Left forelimb (tissue), 1 donor: ENCODE results near the gene DAAM1.

Experiments
- DNase-seq: peaks from one replicate; pipeline ENCODE4 v3.0.0-alpha.2; 2018; ENCODE audit warnings: low spot score

DAAM1 gene

DNA sequence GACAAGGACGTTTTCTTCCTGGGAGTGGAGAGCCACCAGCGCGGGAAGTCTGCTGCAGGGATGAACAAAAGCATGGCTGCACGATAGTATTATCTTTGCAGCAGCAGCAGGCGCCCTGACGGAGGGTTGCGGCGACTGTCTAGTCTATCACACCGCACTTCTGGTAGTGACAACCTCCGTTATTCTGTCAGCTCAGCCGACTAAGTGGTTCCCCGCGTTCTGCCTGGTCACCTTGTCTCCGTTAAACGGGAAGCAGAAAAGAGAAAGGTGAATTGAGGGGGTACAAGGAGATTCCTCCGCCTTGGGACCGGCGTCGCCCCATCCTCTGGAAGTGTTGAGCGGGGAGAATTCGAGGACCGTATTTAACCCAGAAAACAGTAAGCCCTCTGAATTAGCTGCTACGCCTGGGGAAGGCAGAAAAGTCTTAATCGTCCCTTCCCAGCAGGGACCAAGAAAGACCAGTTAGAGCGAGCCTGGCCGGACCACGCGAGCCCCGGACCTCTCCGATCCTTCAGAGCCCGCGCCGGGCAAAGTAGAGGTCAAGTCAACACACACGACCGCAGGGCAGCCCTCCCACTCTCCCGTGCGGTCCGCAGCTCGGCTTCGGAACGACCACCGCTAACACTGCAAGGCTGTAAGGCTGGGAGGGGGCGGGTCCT is 536 bp upstream of the DAAM1 start:
- no peak for DNase-seq

DNA sequence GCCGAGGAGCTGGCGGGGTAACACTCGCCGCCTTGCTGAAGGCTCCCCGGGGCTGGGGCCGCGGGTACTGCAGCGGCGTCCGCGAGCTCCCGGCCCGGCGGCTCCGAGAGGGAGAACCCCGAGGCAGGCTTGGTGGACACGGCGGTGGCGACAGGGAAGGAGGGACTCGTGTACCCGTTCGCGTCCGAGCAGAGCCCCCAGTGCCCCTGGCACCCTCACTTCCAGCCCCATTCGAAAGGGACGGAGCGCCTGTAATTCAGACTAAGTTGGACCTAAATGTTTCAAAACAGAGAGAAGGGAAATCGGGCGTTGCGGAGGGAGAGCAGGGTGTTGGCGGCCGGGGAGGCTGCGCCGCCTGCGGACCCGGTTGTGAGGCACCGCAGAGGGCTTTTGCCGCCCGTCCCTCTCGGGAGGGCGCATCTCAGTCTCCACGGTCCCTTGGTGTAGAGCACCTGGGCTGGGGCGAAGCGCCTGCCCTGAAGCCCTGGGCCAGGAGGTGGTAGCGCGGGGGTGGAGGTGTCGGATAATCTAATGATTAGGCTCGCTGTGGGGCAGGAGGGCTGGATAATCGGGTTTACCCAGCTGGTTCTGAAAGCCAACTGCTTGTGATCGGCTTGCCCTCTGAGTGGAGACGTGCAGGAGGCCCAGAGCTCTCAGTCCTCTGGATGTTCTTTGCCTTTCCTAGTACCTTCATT is 771 bp downstream of the DAAM1 start:
- DNase-seq: no peak

DNA sequence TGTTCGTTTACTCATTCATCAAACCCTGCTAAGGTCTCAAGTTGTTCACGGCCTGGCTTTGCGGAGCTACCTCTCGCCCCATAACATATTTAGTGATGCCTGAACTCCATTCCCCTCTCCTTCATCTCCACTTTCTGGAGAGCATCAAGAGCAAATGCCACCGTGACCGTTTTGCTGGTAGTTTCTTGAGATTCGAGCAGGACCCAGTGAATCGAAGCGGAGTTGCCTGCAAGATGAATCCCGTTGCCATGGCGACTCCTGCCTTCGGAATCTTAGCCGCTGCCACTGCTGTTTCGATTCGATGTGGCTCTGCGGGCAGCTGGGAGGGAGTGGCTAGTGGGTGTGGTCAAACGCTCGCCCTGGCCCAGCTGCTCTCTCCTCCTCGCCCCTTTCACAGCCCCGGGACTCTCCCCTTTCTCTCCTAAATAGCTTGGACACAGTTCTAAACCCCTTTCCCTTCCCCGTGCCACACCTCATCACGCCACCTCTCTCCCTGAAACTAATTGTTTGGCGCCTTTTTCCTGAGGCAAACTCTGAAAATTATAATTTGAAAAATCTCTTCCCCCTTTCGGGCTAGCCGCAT is 1.4 kb downstream of the DAAM1 start:
- peak; percentile 82 for DNase-seq

DNA sequence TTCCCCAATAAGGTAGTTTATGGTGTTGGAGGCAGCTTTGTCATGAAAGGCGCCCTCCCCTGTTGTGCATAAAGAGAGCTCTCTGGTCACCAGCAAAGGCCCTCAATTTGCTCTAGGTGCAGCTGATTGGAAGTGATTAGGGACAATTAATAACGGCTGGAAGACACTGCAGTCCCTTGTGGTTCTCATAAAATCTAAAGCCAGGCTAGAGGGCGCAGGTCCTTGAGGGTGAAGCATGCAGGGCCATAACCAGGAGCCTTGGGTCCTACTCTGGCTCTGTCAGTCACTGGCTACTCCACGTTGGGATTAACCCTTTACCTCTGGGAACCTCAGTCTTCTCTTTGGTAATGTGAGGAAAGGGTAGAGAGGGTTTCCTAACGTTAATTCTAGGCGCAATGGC is 1.9 kb downstream of the DAAM1 start:
- DNase-seq: no peak

DNA sequence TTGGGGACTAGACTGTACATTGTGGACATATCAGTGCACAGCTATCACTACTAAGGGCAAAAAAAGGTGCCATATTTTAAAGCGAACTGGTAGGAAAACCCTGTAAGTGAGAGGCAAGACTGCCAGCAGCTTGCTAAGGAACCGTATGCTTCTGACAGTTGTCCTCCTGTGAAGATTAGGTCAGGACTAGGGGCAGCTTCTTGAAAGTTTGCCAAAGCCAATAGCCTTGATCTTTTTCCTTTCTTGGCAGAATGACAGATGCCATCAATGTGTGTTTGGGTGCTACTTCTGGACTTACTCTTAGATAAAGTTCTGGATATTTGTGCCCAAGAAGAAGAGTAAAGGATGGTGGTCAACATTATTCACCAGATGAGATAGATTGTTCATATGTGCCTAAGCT is 7.4 kb downstream of the DAAM1 start:
- DNase-seq: no peak

DNA sequence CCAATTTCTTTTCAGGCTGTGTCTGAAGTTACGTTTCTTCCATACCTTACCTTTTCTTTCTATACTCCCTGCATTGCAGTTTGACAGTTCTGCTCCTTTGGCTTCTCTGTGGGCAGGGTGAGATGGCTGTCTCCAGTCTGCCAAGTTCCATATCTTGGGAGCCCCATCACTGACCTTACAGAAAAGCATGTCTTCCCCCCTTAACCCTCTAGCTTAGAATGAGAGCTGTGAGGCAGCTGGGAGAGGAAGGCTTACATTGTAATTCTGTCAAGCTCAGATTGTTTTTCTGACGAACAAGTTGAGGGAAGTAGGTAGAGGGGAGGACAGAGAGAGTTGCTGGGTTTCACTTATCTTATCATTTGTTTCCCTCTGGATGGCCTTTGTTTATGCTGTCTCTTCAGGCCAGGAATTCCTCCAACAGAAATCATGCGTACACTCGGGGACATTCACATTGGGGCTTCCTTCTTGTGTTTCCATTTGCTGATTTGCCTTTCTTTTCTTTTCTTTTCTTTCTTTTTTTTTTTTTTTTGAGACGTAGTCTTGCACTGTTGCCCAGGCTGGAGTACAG is 9.3 kb downstream of the DAAM1 start:
- DNase-seq: no peak

DNA sequence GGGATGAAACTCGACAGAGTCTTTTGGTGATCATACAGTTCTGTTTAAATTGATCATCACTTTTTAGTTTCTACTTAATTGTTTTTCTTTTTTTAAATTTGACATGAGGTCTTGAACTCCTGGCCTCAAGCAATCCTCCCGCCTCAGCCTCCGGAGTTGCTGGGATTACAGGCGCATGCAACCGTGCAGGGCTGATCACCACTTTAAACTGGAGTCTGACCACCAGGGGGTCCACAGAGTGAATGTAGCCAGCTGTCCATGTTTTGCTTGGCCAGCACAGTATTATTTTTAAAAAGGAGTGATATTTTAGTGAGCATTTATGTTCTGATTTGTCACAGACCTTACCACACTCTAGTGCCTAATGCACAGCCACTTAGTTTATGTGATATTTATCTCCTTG is 10.7 kb downstream of the DAAM1 start:
- DNase-seq: no peak

DNA sequence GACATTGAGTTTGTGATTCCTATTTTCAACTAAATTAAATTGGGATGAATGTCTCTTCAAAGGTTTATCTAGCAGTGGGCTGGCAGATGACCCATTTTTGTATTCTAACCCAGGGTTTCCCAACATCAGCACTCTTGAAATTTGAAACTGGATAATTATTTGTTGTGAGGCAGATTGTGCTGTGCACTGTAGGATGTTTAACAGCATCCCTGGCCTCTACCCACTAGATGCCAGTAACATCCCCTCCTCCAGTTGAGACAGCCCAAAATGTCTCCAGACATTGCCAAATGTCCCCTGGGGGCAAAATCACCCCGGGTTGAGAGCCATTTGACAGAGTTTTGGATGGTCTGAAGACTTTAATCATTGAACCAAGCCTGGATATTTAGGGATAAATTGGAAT is 11.1 kb downstream of the DAAM1 start:
- DNase-seq: no peak

DNA sequence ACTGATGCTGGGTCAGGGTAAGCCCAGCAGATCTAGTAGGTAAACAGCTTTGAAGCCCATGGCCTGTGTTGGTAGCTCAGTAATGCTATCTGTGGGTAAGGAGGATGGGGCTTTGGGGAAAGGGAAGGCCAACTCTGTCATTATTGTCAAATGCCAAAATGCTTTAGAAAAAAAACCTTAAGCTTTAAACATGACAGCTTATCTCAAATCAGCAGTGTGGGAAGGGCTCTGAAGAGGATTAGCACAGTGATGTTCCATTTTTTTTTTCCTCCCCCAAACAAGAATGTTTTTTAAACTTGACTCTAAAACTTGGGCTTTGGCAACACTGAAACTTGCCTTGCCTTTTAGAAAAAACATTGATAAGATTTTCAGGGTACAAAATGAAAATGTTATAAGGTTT is 11.7 kb downstream of the DAAM1 start:
- DNase-seq: no peak

DNA sequence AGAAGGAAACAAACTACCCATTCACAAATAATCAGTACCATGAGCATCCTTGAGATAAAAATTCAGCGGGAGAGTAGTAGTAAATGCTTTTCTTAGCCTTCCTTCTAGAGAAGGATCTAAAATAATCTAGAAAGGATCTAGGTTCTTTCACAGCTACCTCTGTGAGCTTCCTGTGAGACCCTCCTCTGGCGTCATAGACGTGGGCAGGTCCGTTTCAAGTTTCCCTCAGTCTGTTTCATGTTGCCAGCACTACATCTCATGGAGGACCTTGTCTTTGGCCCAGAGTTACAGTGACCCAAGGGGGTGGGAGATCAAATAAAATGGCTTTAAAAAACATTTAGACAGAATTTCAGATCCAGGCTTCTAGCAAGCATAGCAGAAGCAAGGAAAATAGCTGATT is 13.6 kb downstream of the DAAM1 start:
- DNase-seq: no peak

DNA sequence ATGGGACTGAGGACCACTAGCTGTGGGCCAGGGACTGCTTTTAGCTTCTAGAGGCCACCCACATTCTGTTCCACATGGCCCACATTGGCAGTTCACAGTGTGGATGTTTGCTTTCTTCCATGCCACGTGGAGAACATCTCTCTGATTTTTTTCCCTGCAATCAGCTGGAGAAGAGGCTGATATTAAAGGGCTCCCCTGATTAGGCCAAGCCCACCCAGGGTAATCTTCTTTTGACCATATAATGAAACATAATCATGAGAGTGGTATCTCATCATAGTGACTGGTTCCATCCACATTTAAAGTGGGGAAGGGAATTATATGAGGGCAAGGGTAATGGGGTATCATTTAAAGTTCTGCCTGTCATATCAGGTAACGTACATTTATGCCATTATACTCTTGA is 15.8 kb downstream of the DAAM1 start:
- DNase-seq: no peak

DNA sequence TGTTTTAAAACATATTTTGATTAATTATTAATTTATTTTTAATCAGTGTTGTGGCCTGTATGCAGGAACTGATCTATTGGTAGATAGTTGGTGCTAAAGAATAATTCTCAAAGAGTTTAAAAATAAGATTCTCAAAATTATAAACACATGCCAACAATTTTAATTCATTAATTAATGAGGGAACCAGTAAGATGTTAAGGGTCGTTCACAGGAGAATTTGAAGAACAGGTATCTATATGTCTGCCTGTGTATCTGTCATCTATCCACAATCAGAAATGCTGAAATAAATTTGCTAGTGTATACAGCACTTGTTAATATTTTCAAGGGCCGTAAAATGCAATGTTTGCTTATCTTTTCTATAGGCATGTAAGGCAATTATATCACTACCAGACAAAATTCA is 18.4 kb downstream of the DAAM1 start:
- no peak for DNase-seq

DNA sequence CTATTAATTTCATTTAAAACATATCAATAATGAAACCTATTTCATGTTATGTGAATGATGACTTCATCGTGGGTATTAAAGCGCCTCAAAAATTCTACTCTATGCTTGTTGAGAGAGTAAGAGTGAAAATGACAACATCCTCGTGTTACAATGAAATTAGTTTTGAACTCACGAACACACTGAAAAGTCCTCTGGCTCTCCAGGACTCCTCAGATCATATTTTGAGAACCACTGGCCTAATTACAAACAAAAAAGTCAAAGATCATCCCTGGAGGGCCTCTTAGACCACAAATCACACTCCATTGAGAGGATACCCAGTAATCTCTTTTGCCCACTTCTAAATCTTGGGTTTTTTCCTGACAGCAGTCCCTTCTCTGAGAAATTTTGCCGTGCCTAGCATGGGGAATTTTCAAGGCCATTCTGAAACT is 19.1 kb downstream of the DAAM1 start:
- no peak for DNase-seq

DNA sequence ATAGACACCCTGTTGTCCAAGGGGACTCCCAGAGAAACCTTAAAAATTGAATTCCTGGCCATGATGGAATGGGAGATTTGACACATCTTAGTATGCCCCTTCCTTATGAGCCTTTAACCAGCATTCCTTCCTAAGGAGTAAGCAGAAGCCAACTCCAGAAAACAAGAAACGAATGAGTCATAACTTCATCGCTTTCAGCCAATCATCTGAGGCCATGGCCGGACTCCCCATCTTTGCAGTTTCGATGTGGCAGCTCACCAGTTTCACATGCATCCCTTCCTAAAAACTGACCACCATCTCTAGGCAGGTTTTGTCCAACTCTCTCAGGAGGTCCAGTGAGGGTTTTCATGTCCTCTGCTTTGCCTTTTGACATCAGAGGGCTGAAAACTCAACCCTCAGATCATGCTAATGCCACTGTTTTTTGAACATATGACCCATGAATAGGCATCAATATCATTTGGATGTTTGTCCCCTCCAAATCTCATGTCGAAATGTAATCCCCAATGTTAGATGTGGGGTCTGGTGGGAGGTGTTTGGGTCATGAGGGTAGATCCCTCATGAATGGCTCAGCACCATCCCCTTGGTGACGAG is 19.9 kb downstream of the DAAM1 start:
- no peak for DNase-seq

DNA sequence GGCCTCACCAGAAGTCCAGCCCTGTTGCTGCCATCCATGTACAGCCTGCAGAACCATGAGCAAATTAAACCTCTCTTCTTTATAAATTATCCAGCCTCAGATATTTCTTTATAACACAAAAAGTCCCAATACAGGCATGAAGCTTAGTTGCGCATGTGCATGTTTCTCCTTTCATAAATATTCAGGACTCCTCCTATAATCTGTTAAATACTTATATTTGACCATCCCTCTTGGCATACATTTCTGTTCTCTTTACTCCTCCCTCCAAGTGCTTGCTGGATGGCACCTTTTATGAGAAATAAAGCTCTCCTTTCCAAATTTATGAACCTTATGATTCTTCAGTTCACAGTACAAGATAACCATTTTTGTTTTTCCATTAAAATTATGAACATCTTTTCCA is 20.5 kb downstream of the DAAM1 start:
- no peak for DNase-seq

DNA sequence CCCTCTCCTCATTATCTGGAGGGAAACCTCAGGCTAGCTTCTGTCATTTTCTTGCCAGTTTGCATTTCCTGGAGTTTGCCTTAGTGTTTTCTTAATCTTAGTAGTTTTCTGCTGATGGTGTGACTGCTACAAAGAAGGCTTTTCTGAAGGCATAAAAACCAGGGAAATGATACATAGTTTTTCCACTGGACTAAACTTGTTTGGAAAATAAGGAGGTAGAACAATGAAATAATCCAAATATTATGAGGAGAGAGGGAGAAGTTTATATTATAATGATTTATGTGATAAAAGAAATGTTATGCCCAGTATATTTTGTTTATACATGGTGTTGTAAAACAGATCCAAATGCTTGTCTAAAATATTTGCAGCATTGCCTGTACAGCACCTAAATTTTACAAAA is 22.2 kb downstream of the DAAM1 start:
- no peak for DNase-seq

DNA sequence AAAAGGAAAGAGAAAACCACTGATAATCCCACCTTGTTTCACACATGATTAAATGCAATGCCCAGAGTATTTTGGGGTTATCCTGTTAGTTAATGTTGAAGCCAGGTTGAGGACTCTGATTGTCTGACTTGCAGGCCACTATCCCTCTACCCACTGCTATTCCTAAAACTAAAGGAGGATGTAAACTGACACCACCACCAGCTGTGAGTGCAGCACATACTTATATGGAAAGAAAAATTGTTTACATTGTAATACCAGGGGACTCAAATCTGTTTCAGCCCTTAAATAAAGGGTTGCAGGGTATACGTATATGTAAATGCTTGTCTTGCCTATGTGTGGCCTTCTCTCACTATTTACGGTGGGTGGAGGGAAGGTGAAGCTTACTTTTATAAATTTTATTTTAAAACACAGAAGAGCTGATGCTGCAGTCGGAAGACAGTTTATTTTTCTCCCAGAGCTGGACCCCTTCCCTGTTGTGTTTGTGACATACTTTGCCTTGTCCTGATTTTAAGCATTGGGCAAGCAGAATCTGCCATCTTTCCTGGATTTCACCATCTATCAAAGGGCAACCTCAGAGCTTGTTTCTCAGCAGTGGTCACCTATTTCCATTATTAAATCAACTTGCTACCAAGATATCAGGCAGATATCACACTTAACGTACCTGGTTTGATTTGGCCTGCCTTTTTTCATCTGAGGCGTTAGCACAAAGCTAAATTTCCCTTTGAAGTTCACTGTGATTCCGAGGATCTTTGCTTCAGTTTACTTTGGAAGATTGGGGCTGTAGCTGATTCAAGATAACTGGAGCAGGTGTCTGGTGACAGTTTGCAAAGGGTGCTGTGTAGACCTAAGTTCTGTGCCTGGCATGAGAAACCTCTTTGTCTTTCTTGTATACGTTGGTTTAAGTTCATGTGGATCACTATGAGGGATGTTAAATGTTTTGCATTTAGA is 25.2 kb downstream of the DAAM1 start:
- no peak for DNase-seq

DNA sequence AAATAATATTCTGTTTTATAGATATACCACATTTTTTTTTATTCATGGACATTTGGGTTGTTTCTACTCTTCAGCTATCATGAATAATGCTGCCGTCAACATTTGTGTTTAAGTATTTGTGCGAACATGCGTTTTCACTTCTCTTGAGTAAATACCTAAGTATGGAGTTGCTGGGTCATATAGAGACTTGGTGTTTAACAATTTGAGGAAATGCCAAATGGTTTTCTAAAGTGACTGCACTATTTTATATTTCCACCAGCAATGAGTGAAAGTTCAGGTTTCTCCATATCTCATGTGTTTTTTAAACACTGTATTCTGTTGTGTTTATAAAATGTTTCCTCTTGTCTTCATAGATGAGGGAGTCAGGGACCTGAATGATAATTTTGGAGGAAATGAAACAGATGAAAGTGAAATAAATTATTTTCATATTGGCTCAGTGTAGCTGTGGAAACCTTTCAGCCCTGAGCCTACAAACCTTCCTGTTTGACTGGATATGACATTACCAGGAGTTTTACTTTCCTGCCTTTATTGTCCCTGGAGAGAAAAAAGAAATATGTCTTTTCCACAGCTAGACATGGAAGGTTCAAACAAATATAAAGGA is 26.3 kb downstream of the DAAM1 start:
- no peak for DNase-seq

DNA sequence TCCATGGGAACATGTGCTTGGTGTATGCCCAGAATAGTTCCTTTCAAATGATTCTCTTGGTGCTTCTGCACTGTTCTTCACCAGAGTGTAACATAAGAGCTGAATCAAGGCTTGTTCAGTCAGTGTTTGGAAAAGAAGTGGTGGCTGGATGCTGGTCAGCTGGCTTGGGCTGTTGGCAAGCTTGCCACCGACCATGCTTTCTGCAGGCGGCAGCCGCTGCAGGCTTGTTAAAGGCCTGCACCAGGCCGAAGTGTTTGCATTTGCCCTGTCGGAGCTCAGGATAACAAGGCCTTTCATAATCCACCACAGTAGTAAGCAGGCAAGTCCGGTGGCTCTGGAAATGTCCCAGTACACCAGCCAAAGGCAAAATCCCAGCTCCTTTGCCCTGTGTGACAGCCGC is 26.9 kb downstream of the DAAM1 start:
- peak; percentile 82 for DNase-seq

DNA sequence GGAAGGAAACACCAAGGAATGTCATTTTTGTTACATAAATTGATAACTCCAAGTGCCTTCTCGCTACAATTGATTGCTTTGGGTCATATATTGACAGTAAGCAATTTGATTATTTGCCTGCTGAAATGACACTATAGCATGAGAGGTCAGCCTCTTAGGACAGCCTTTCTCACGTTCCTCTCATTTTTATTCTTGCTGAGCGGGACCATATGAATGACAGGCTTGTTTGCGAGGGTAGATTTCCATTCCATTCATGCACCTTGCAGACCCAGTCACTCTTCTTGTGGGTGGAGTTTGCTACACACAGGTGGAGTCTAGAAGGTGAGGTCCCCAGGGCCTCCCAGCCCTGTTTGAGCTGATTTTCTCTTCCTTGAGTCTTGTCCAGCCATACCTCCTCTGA is 27.3 kb downstream of the DAAM1 start:
- DNase-seq: no peak

DNA sequence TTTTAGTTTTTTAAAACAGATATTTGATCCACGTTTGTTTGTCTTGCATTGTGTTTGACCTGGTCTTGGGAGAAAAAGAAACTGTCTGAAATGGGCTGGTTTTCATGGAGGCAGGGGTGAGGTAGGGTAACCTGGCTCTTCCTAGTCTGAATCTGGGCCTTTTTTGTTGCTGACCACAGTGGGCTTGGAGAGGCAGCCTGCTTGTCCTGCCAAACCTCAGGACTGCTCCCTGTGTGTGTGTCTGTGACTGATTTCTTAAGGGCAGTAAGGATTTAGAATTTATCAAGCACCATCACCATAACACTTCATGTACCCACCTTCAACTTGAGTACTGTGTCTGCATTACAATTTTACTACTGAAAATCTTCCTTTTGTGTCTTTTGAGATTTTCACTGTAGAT is 28.5 kb downstream of the DAAM1 start:
- DNase-seq: no peak
